Peyer's patch (tissue), 4 donors: ENCODE measurements around the gene CSNK2B.

ENCODE experiments used
- CTCF ChIP-seq, 6 experiments: fragments of 450-650 bp in 4 of 6; fragments of 200-600 bp in 2 of 6; sonication (generic) in 1 of 6; IDR thresholded peaks; one replicate each; pipeline ENCODE4 v1.5.1; 2017 to 2019; ENCODE audit warnings: antibody characterized with exemption in 6 of 6, mild to moderate bottlenecking in 3 of 6, moderate library complexity in 1 of 6
- POLR2A ChIP-seq, 2 donors: fragments of 450-650 bp; IDR thresholded peaks; one replicate each; pipeline ENCODE4 v1.5.1; 2017; ENCODE audit warnings: antibody characterized with exemption in 2 of 2, mild to moderate bottlenecking in 2 of 2, moderate library complexity in 2 of 2

- TF ChIP-seq CTCF (IDR thresholded peaks at IDR 0.05) (no peak), POLR2A (IDR thresholded peaks at IDR 0.05) (no peak)
Observed at GRCh38 chr6:31634131-31634530, 31.7 kb upstream of the CSNK2B start.
